Adipocyte (in vitro differentiated cells): Measurements from ENCODE around the gene C1orf56.

ENCODE experiments used
- DNase-seq: peaks from one replicate; pipeline ENCODE4 v3.0.0-alpha.2; 2015; ENCODE audit warnings: low read depth
- H3K27me3 ChIP-seq: replicated peaks from 2 replicates; pipeline ENCODE4 v1.7.0; 2013; ENCODE audit warnings: mild to moderate bottlenecking, low read length, moderate library complexity; ENCODE audit not compliant: control insufficient read depth, insufficient read depth
- H3K36me3 ChIP-seq: 2 replicates; pipeline ENCODE4 v1.7.0; 2013; ENCODE audit warnings: low read length, mild to moderate bottlenecking, moderate library complexity; ENCODE audit not compliant: control insufficient read depth, insufficient read depth, severe bottlenecking
- H3K4me1 ChIP-seq: 2 replicates; pipeline ENCODE4 v1.7.0; 2013; ENCODE audit warnings: mild to moderate bottlenecking, low read length, moderate library complexity; ENCODE audit not compliant: control insufficient read depth, insufficient read depth
- H3K4me3 ChIP-seq: 2 replicates; pipeline ENCODE4 v1.7.0; 2013; ENCODE audit warnings: mild to moderate bottlenecking, low read length, moderate library complexity
- H3K9ac ChIP-seq: 2 replicates; pipeline ENCODE4 v1.7.0; 2013; ENCODE audit warnings: mild to moderate bottlenecking, low read length, moderate library complexity
- H3K9me3 ChIP-seq: 2 replicates; pipeline ENCODE4 v1.7.0; 2013; ENCODE audit warnings: mild to moderate bottlenecking, low read length, moderate library complexity; ENCODE audit not compliant: control insufficient read depth

The C1orf56 gene

DNA sequence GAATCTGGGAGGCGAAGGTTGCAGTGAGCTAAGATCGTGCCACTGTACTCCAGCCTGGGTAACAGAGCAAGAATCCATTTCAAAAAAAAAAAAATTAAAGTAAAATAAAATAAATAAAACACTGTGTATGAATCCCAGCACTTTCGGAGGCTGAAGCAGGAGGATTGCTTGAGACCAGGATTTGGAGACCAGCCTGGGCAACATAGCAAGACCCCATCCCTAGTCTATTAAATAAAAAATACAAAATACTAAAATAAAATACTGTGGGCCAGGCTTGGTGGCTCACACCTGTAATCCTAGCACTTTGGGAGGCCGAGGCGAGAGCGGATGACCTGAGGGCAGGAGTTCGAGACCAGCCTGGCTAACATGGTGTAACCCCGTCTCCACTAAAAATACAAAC lies 15.4 kb upstream of the C1orf56 start:
- Histone ChIP-seq H3K4me3 (no peak overlapping the region), H3K36me3 (peaks cover 54% of the 10 kb centered on the region), H3K4me1 (no peaks in the 10 kb centered on the region), H3K9me3 (no peaks in the 10 kb centered on the region), H3K27me3 (no peaks in the 10 kb centered on the region), H3K9ac (no peak overlapping the region)
- no peak for DNase-seq

DNA sequence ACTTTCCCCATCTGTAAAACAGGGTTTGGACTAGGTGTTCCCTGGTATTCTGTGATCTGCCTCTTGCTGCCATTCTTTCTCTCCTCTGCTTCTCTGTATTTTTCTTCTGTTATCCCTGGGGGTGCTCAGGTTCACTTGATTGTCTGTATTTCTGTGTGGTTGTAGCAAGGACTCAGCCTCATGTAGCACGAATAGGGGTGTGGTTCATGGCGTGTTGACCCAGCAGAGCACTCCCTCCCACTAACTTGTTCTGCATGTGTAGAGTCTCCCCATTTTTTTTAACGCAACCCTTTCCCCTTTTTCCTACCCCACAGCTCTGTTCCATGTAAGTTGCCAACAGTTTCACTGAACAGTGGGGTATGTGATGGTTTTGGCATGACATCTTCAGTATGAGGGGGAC lies 12.4 kb upstream of the C1orf56 start:
- Histone ChIP-seq H3K9me3 (no peaks in the 10 kb centered on the region), H3K4me1 (no peaks in the 10 kb centered on the region), H3K9ac (no peak overlapping the region), H3K4me3 (no peak overlapping the region), H3K27me3 (no peaks in the 10 kb centered on the region), H3K36me3 (peaks cover 36% of the 10 kb centered on the region)
- no peak for DNase-seq

DNA sequence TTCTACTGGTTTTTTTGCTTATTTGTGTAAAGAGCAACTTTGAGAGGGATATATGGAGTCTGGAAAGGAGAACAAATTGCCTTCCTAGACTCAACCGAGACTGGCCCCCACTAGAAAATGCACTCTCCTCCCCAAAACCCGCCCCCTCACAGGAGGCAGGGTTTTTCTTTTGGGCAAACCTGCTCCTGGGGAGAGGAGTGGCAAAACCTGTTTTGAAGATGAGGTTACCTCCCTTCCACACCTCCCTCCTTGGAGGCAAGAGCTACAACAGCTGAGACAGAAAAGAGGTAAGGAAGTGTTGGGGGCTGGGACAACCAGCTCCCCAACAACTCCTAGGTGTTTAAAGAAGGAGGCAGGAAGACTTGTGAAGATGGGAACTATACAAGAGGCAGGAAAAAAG lies 11.2 kb upstream of the C1orf56 start, which contains the start of gene BNIPL:
BNIPL (plus strand) TSS at position 231 of the 400 bp plus-strand sequence; CDS start at position 371, 140 bp downstream.
- Histone ChIP-seq H3K36me3 (peaks cover 29% of the 10 kb centered on the region), H3K4me3 (no peak within 1 kb of the TSS), H3K27me3 (no peaks in the 10 kb centered on the region), H3K9me3 (no peaks in the 10 kb centered on the region), H3K4me1 (no peaks in the 10 kb centered on the region), H3K9ac (no peak within 1 kb of the TSS)
- no peak for DNase-seq

DNA sequence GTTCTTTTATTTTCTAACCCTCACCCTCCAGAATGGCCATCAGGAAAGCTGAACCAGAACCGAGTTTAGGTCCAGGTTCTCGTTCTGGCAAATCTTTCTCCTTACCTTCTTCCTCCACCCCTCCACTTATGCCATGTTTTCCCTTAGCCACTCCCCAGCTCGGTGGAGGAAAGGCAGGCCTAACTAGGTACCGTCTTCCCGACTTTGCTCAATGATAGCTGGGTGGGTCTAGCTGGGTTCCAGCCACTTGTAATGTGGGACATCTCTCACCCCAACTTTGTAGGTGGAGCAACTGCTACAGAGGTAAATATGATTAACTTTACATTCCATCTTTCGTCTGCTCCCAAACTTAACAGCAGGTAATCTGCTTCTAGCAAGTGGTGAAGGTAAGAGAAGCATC lies 10.5 kb upstream of the C1orf56 start:
- no peak overlapping the region for H3K4me3 ChIP-seq
- no peaks in the 10 kb centered on the region for H3K27me3 ChIP-seq
- H3K9me3 ChIP-seq, result no peaks in the 10 kb centered on the region
- no peak overlapping the region for H3K9ac ChIP-seq
- DNase-seq, result no peak
- H3K36me3 ChIP-seq, result peaks cover 24% of the 10 kb centered on the region
- no peaks in the 10 kb centered on the region for H3K4me1 ChIP-seq

DNA sequence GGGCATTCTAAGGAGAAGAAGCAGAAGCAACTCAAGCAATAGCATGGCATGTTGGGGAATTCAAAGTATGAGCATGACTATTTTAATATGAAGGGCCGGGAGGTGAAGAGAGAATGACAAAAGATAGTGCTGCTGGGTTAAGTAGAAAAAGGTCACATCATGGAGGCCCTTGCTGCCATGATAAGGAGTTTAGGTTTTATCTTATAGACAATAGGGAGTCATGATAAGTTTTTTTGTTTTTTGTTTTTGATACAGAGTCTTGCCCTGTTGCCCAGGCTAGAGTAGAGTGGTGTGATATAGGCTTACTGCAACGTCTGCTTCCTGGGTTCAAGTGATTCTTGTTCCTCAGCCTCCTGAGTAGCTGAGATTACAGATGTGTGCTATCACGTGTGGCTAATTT lies 8.0 kb upstream of the C1orf56 start:
- no peak overlapping the region for H3K9ac ChIP-seq
- H3K36me3 ChIP-seq, result peaks cover 14% of the 10 kb centered on the region
- H3K4me1 ChIP-seq, result no peaks in the 10 kb centered on the region
- no peak for DNase-seq
- no peaks in the 10 kb centered on the region for H3K9me3 ChIP-seq
- H3K27me3 ChIP-seq, result no peaks in the 10 kb centered on the region
- H3K4me3 ChIP-seq, result no peak overlapping the region

DNA sequence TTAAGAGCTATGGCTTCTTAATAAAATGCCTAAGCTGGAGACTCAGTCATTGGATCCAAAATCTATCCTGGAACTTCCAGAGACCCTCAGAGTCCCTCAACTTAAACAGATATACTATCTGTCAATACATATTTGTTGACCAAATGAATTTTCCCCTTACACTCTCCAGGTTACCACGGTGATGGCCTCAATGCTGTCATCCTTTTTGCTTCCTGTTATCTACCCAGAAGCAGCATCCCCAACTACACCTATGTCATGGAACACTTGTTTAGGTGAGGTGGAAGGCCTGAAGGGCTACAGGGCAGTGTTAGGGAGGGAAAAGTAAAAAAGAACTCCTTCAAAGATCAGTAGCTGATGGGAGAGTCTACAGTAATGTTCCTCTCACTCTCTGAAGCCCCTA lies 4.4 kb upstream of the C1orf56 start:
- Histone ChIP-seq H3K9me3 (no peaks in the 10 kb centered on the region), H3K9ac (no peak overlapping the region), H3K4me1 (peaks cover 7% of the 10 kb centered on the region), H3K27me3 (no peaks in the 10 kb centered on the region), H3K36me3 (peaks cover 5% of the 10 kb centered on the region), H3K4me3 (no peak overlapping the region)
- DNase-seq, result no peak

DNA sequence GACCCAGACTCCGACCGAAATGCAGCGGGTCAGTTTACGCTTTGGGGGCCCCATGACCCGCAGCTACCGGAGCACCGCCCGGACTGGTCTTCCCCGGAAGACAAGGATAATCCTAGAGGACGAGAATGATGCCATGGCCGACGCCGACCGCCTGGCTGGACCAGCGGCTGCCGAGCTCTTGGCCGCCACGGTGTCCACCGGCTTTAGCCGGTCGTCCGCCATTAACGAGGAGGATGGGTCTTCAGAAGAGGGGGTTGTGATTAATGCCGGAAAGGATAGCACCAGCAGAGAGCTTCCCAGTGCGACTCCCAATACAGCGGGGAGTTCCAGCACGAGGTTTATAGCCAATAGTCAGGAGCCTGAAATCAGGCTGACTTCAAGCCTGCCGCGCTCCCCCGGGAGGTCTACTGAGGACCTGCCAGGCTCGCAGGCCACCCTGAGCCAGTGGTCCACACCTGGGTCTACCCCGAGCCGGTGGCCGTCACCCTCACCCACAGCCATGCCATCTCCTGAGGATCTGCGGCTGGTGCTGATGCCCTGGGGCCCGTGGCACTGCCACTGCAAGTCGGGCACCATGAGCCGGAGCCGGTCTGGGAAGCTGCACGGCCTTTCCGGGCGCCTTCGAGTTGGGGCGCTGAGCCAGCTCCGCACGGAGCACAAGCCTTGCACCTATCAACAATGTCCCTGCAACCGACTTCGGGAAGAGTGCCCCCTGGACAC lies 534 bp downstream of the C1orf56 start:
- Histone ChIP-seq H3K4me3 (peak overlapping the region; percentile 93), H3K4me1 (peaks cover 16% of the 10 kb centered on the region), H3K9ac (peak overlapping the region; percentile 92), H3K27me3 (no peaks in the 10 kb centered on the region), H3K9me3 (no peaks in the 10 kb centered on the region), H3K36me3 (peaks cover 23% of the 10 kb centered on the region)
- DNase-seq, result peak; percentile 77

DNA sequence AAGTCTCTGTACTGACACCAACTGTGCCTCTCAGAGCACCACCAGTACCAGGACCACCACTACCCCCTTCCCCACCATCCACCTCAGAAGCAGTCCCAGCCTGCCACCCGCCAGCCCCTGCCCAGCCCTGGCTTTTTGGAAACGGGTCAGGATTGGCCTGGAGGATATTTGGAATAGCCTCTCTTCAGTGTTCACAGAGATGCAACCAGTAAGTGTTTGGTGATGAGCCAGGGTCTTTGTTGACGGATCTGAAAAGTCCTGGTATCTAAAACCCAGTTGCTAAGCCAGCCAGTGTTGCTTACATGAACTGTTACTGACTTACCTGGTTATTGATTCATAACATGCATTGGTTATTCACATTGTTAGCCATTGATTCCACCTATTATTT lies 1.1 kb downstream of the C1orf56 start:
- Histone ChIP-seq H3K4me3 (peak overlapping the region; percentile 93), H3K9me3 (no peaks in the 10 kb centered on the region), H3K4me1 (peaks cover 16% of the 10 kb centered on the region), H3K9ac (peak overlapping the region; percentile 92), H3K36me3 (peaks cover 28% of the 10 kb centered on the region), H3K27me3 (no peaks in the 10 kb centered on the region)
- no peak for DNase-seq

DNA sequence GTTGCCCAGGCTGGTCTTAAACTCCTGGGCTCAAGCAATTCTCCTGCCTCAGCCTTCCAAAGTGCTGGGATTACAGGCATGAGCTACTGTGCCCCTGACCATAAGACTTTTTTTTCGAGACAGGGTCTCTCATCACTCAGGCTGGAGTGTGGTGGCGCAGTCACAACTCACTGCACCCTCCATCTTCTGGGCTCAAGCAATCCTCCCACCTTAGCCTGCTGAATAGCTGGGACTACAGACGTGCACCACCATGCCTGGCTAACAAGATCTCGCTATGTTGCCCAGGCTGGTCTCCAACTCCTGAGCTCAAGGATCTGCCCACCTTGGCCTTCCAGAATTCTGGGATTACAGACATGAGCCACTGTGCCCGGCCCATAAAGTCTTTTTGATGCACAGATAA lies 1.9 kb downstream of the C1orf56 start:
- H3K4me3 ChIP-seq, result no peak overlapping the region
- no peak overlapping the region for H3K9ac ChIP-seq
- H3K36me3 ChIP-seq, result peaks cover 36% of the 10 kb centered on the region
- no peaks in the 10 kb centered on the region for H3K9me3 ChIP-seq
- H3K4me1 ChIP-seq, result peaks cover 16% of the 10 kb centered on the region
- H3K27me3 ChIP-seq, result no peaks in the 10 kb centered on the region
- DNase-seq, result no peak

DNA sequence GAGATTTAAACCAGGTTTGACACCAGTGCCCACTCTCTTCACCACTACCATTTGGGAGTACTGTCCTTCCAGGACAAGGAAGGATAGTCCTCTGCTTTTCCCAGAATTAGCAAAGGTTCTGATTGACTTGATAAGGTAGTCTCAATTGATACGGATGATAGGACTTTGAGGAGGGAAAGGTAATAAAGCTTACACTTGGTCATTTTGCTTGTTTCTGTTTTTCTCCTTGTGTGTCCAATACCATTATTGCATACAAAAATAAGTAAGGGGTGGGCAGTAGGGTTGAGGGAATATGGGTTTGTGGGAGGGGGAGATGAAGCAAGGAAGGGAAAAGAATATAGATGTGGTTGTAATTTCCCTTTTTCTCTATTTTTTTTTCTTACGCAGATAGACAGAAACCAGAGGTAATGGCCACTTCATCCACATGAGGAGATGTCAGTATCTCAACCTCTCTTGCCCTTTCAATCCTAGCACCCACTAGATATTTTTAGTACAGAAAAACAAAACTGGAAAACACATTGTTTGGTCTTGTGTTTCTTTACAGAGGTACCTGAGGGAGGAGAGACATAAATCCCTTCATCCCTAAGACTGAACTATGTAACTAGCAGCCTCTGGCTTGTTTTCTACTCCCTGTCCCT lies 2.6 kb downstream of the C1orf56 start:
- H3K4me3 ChIP-seq, result no peak overlapping the region

DNA sequence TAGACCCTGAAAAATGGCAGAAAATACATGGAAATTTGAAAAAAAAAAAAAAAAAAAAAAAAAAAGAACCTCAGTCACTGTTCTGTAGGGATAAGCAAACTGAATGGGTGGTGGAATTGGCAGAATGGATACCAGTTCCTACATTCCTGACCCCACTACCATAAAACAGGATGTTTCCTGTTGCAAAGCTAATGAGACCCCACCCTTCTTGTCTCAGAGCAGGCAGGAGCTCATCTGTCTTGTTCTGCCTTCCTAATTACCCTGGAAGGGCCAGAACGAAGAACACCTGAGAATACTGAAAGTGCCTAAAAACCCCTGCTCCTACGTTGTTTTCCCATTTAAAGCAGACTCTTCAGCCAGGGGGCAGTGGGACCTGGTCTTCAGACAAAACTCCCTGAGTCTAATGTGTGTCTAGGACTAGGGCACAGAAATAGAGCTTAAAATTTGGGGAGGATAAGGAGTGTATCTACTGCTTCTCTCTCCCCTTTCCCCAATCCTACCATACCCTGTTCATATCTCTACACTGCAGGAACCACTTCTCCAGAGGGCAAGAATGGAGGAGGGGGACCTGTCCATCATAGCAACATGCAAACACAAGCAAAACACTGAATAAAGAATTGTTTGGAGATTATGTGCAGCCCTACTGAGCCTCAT lies 3.9 kb downstream of the C1orf56 start:
- Histone ChIP-seq H3K4me3 (no peak overlapping the region), H3K4me1 (peaks cover 26% of the 10 kb centered on the region), H3K9me3 (no peaks in the 10 kb centered on the region), H3K9ac (no peak overlapping the region), H3K27me3 (no peaks in the 10 kb centered on the region), H3K36me3 (peaks cover 57% of the 10 kb centered on the region)
- no peak for DNase-seq

More for the DNA sequence above, 2.6 kb downstream of the C1orf56 start:
- H3K9ac ChIP-seq, result no peak overlapping the region
- peaks cover 44% of the 10 kb centered on the region for H3K36me3 ChIP-seq
- H3K9me3 ChIP-seq, result no peaks in the 10 kb centered on the region
- peaks cover 16% of the 10 kb centered on the region for H3K4me1 ChIP-seq
- no peaks in the 10 kb centered on the region for H3K27me3 ChIP-seq
- DNase-seq, result no peak
